CD4-positive, CD25-positive, alpha-beta regulatory T cell (primary cell): Measurements from ENCODE around the gene CARHSP1. TPM values are rescaled to one million over a fixed set of nuclear protein-coding genes. Genes with fewer than 3 reads are reported as not detected.

Source experiments
- ATAC-seq, 2 donors: fragments of 150-1000 bp; cut with Tn5 transposase; one replicate each; pipeline ENCODE4 v1.10.0; 2021; ENCODE audit warnings: low read depth in 2 of 2, moderate number of reproducible peaks in 2 of 2, moderate library complexity in 1 of 2
- DNase-seq, 3 donors: peaks; one replicate each; pipeline versions ENCODE4 v3.0.0 to v3.0.0-alpha.2; 2012 to 2022; ENCODE audit warnings: mixed read lengths in 1 of 3
- H3K27ac ChIP-seq: one replicate; pipeline ENCODE4 v1.7.0; 2013; ENCODE audit warnings: mild to moderate bottlenecking, low read length; ENCODE audit not compliant: insufficient read depth, poor library complexity, severe bottlenecking
- H3K27me3 ChIP-seq: one replicate; pipeline ENCODE4 v1.7.0; 2013; ENCODE audit warnings: low read length; ENCODE audit not compliant: control insufficient read depth, insufficient read depth
- H3K36me3 ChIP-seq: one replicate; pipeline ENCODE4 v1.7.0; 2013; ENCODE audit warnings: mild to moderate bottlenecking, low read length, moderate library complexity; ENCODE audit not compliant: control insufficient read depth, insufficient read depth
- H3K4me1 ChIP-seq: 2 replicates; pipeline ENCODE4 v1.7.0; 2013; ENCODE audit warnings: mild to moderate bottlenecking, low read length; ENCODE audit not compliant: insufficient read depth, control insufficient read depth, poor library complexity, severe bottlenecking
- H3K4me3 ChIP-seq: one replicate; pipeline ENCODE4 v1.7.0; 2013; ENCODE audit warnings: low read depth, mild to moderate bottlenecking, low read length, moderate library complexity
- H3K9me3 ChIP-seq, 2 experiments: 1 replicate in 1 of 2; 2 replicates in 1 of 2; pipeline ENCODE4 v1.7.0; 2013; ENCODE audit warnings: low read length in 2 of 2, mild to moderate bottlenecking in 1 of 2, moderate library complexity in 1 of 2; ENCODE audit not compliant: control insufficient read depth in 2 of 2
- H3K27ac Mint-ChIP-seq, 3 donors: one replicate each; pipeline ENCODE4 v1.8.0; 2020 to 2022; ENCODE audit warnings: mild to moderate bottlenecking in 3 of 3, mixed read lengths in 3 of 3, moderate library complexity in 2 of 3
- H3K27me3 Mint-ChIP-seq: one replicate; pipeline ENCODE4 v1.8.0; 2022; ENCODE audit warnings: mild to moderate bottlenecking, mixed read lengths
- H3K36me3 Mint-ChIP-seq: one replicate; pipeline ENCODE4 v1.8.0; 2020; ENCODE audit warnings: mixed read lengths
- H3K4me1 Mint-ChIP-seq, 4 donors: one replicate each; pipeline ENCODE4 v1.8.0; 2020 to 2022; ENCODE audit warnings: mixed read lengths in 4 of 4, mild to moderate bottlenecking in 1 of 4
- H3K4me3 Mint-ChIP-seq, 4 donors: one replicate each; pipeline ENCODE4 v1.8.0; 2020 to 2022; ENCODE audit warnings: mild to moderate bottlenecking in 4 of 4, mixed read lengths in 4 of 4, moderate library complexity in 3 of 4
- H3K9me3 Mint-ChIP-seq, 7 donors: one replicate each; pipeline ENCODE4 v1.8.0; 2020 to 2022; ENCODE audit warnings: mixed read lengths in 7 of 7, mild to moderate bottlenecking in 3 of 7, moderate library complexity in 2 of 7
- polyA plus RNA-seq, 4 donors: library from polyadenylated mRNA; unstranded; fragments of 300-500 nt; fragmentation: Illumina TruSeq; gene quantifications; one replicate each; pipeline ENCODE4 v1.2.3, GENCODE V29; 2021
- total RNA-seq: library from RNA; stranded (reverse); gene quantifications from one replicate; pipeline ENCODE4 v1.2.3, GENCODE V29; 2022

CARHSP1 gene
- total and polyA plus RNA-seq, 5 donors from 2014 or later = 55.3 to 94.8 (median 74.8) TPM

- H3K36me3 Mint-ChIP-seq = peaks cover 35% of the 10 kb centered on the region
- H3K27ac Mint-ChIP-seq = peak overlapping the region in 1 of 3 donors; percentile 7
Measured at GRCh38 chr16:8854298-8854948, 14.4 kb downstream of the CARHSP1 start.

GRCh38 chr16:8853611-8854010 is 15.2 kb downstream of the CARHSP1 start:
- no peak for DNase-seq
- Histone ChIP-seq H3K4me1 (no peaks in the 10 kb centered on the region), H3K9me3 (no peaks in the 10 kb centered on the region), H3K27ac (no peak overlapping the region), H3K4me3 (no peak overlapping the region), H3K36me3 (peaks cover 43% of the 10 kb centered on the region), H3K27me3 (no peaks in the 10 kb centered on the region)
- H3K4me3 Mint-ChIP-seq = no peak overlapping the region
- no peaks in the 10 kb centered on the region for H3K27me3 Mint-ChIP-seq
- H3K9me3 Mint-ChIP-seq = no peaks in the 10 kb centered on the region
- peaks cover 41% of the 10 kb centered on the region for H3K36me3 Mint-ChIP-seq
- peak overlapping the region in 1 of 3 donors; percentile 48 for H3K27ac Mint-ChIP-seq
- ATAC-seq = no peak
- peaks cover 5 to 17% (median 6%) of the 10 kb centered on the region in 4 donors for H3K4me1 Mint-ChIP-seq

More at GRCh38 chr16:8854298-8854948, 14.4 kb downstream of the CARHSP1 start:
- no peak for ATAC-seq
- DNase-seq = no peak
- Histone ChIP-seq H3K27ac (no peak overlapping the region), H3K36me3 (peaks cover 46% of the 10 kb centered on the region), H3K4me3 (no peak overlapping the region), H3K9me3 (no peaks in the 10 kb centered on the region), H3K27me3 (no peaks in the 10 kb centered on the region), H3K4me1 (no peaks in the 10 kb centered on the region)
- Mint-ChIP-seq H3K9me3 (no peaks in the 10 kb centered on the region), H3K4me1 (peaks cover 5 to 17% (median 6%) of the 10 kb centered on the region in 4 donors), H3K27me3 (no peaks in the 10 kb centered on the region), H3K4me3 (no peak overlapping the region)

GRCh38 chr16:8853150-8853549 is 15.7 kb downstream of the CARHSP1 start:
- DNase-seq (no peak), ATAC-seq (no peak)
- no peak overlapping the region for H3K27ac ChIP-seq
- Mint-ChIP-seq H3K27me3 (no peaks in the 10 kb centered on the region), H3K36me3 (peaks cover 40% of the 10 kb centered on the region), H3K4me3 (no peak overlapping the region), H3K4me1 (peaks cover 5 to 16% (median 6%) of the 10 kb centered on the region in 4 donors), H3K9me3 (no peaks in the 10 kb centered on the region), H3K27ac (peak overlapping the region in 1 of 3 donors; percentile 38)
- peaks cover 43% of the 10 kb centered on the region for H3K36me3 ChIP-seq
- no peaks in the 10 kb centered on the region for H3K27me3 ChIP-seq
- H3K4me3 ChIP-seq = no peak overlapping the region
- H3K9me3 ChIP-seq = no peaks in the 10 kb centered on the region
- H3K4me1 ChIP-seq = no peaks in the 10 kb centered on the region

GRCh38 chr16:8852534-8852933 is 16.3 kb downstream of the CARHSP1 start:
- no peak for ATAC-seq
- H3K36me3 ChIP-seq = peaks cover 40% of the 10 kb centered on the region
- H3K36me3 Mint-ChIP-seq = peaks cover 37% of the 10 kb centered on the region

GRCh38 chr16:8851761-8852403 is 16.9 kb downstream of the CARHSP1 start:
- no peaks in the 10 kb centered on the region for H3K27me3 ChIP-seq
- H3K9me3 ChIP-seq = no peaks in the 10 kb centered on the region
- Mint-ChIP-seq H3K9me3 (no peaks in the 10 kb centered on the region), H3K27ac (peak overlapping the region in 2 of 3 donors; percentile 59 to 76), H3K4me1 (peaks cover 4 to 13% (median 5%) of the 10 kb centered on the region in 4 donors), H3K36me3 (peaks cover 35% of the 10 kb centered on the region), H3K4me3 (no peak overlapping the region), H3K27me3 (no peaks in the 10 kb centered on the region)
- DNase-seq (no peak), ATAC-seq (no peak)
- no peaks in the 10 kb centered on the region for H3K4me1 ChIP-seq
- peaks cover 44% of the 10 kb centered on the region for H3K36me3 ChIP-seq
- no peak overlapping the region for H3K27ac ChIP-seq
- no peak overlapping the region for H3K4me3 ChIP-seq

More at GRCh38 chr16:8852534-8852933, 16.3 kb downstream of the CARHSP1 start:
- H3K4me3 ChIP-seq = no peak overlapping the region
- no peaks in the 10 kb centered on the region for H3K9me3 ChIP-seq
- Mint-ChIP-seq H3K4me3 (no peak overlapping the region), H3K27me3 (no peaks in the 10 kb centered on the region), H3K9me3 (no peaks in the 10 kb centered on the region), H3K27ac (no peak overlapping the region), H3K4me1 (peaks cover 4 to 13% (median 5%) of the 10 kb centered on the region in 4 donors)
- H3K4me1 ChIP-seq = no peaks in the 10 kb centered on the region
- DNase-seq = no peak
- no peaks in the 10 kb centered on the region for H3K27me3 ChIP-seq
- no peak overlapping the region for H3K27ac ChIP-seq

- Mint-ChIP-seq H3K9me3 (no peaks in the 10 kb centered on the region), H3K4me1 (peaks cover 5 to 11% (median 6%) of the 10 kb centered on the region in 4 donors), H3K4me3 (peak overlapping the region in 1 of 4 donors; percentile 39), H3K27me3 (no peaks in the 10 kb centered on the region), H3K27ac (peak overlapping the region; percentile 38 to 89 (median 76)), H3K36me3 (peaks cover 29% of the 10 kb centered on the region)
- ATAC-seq (no peak), DNase-seq (no peak)
- Histone ChIP-seq H3K9me3 (no peaks in the 10 kb centered on the region), H3K4me1 (no peaks in the 10 kb centered on the region), H3K36me3 (peaks cover 31% of the 10 kb centered on the region), H3K27ac (no peak overlapping the region), H3K4me3 (no peak overlapping the region), H3K27me3 (no peaks in the 10 kb centered on the region)
Measured at GRCh38 chr16:8850279-8850885, 18.4 kb downstream of the CARHSP1 start.

GRCh38 chr16:8849411-8850011 is 19.3 kb downstream of the CARHSP1 start:
- H3K27me3 ChIP-seq = no peaks in the 10 kb centered on the region
- ATAC-seq (no peak), DNase-seq (no peak)
- H3K27ac Mint-ChIP-seq = peak overlapping the region in 2 of 3 donors; percentile 76 to 94
- H3K27ac ChIP-seq = no peak overlapping the region
- peaks cover 25% of the 10 kb centered on the region for H3K36me3 ChIP-seq
- H3K4me3 Mint-ChIP-seq = no peak overlapping the region
- peaks cover 33% of the 10 kb centered on the region for H3K36me3 Mint-ChIP-seq
- no peaks in the 10 kb centered on the region for H3K9me3 Mint-ChIP-seq
- H3K4me3 ChIP-seq = no peak overlapping the region
- no peaks in the 10 kb centered on the region for H3K27me3 Mint-ChIP-seq
- no peaks in the 10 kb centered on the region for H3K9me3 ChIP-seq
- H3K4me1 ChIP-seq = no peaks in the 10 kb centered on the region
- peaks cover 5 to 15% (median 6%) of the 10 kb centered on the region in 4 donors for H3K4me1 Mint-ChIP-seq
